Caco-2 (cell line): ENCODE data around the gene GTF3C5. TPM values are rescaled to one million over a fixed set of nuclear protein-coding genes. Genes with fewer than 3 reads are reported as not detected.
"Not testable (repeated sequence)": the region's sequence is repeated elsewhere in the genome, so short reads cannot be mapped to it uniquely, and the experiment has no call there.

Source experiments
- BruUV-seq: library from RNA; stranded (reverse); fragments of 400-500 nt; replicated peaks from 2 replicates; lab custom pipeline; 2021; lab: Mats Ljungman, UMichigan
- CTCF ChIA-PET: fragments of 300-600 bp; sonication (Branson Sonifier 250); formaldehyde crosslinking; loops from one replicate; lab custom pipeline; 2022; ENCODE audit warnings: antibody characterized with exemption; lab: Charles Lee
- POLR2A ChIA-PET: fragments of 300-600 bp; sonication (Branson Sonifier 250); formaldehyde crosslinking; loops from one replicate; lab custom pipeline; 2022; ENCODE audit warnings: antibody characterized with exemption; lab: Charles Lee
- DNase-seq, 2 experiments: peaks; one replicate each; pipeline versions ENCODE4 v3.0.0 to v3.0.0-alpha.2; 2020 to 2022
- H3K27me3 ChIP-seq: replicated peaks from 2 replicates; pipeline ENCODE4 v1.6.0; 2011; ENCODE audit warnings: low read length; ENCODE audit not compliant: control insufficient read depth, insufficient read depth
- H3K36me3 ChIP-seq: 2 replicates; pipeline ENCODE4 v1.5.1; 2011; ENCODE audit warnings: low read length; ENCODE audit not compliant: control insufficient read depth, insufficient read depth
- H3K4me1 ChIP-seq: fragments of 250-450 bp; sonication (Bioruptor Pico); 2 replicates; pipeline ENCODE4 v1.5.1; 2020; ENCODE audit warnings: mild to moderate bottlenecking
- H3K4me3 ChIP-seq: 2 replicates; pipeline ENCODE4 v1.5.1; 2011; ENCODE audit warnings: low read depth, mild to moderate bottlenecking, control low read depth, low read length
- H3K9me3 ChIP-seq: fragments of 250-450 bp; sonication (Bioruptor Pico); 2 replicates; pipeline ENCODE4 v1.5.1; 2020; ENCODE audit warnings: mild to moderate bottlenecking, moderate library complexity
- H3K27ac Mint-ChIP-seq: one replicate; pipeline ENCODE4 v1.8.0; 2022; ENCODE audit warnings: mixed read lengths; ENCODE audit not compliant: unreplicated experiment
- H3K27me3 Mint-ChIP-seq: one replicate; pipeline ENCODE4 v1.8.0; 2022; ENCODE audit warnings: mixed read lengths; ENCODE audit not compliant: insufficient read depth, unreplicated experiment
- H3K36me3 Mint-ChIP-seq: one replicate; pipeline ENCODE4 v1.8.0; 2022; ENCODE audit warnings: mild to moderate bottlenecking, mixed read lengths; ENCODE audit not compliant: insufficient read depth, unreplicated experiment
- H3K4me1 Mint-ChIP-seq: one replicate; pipeline ENCODE4 v1.8.0; 2022; ENCODE audit warnings: low read depth, mixed read lengths; ENCODE audit not compliant: unreplicated experiment
- H3K4me3 Mint-ChIP-seq: one replicate; pipeline ENCODE4 v1.8.0; 2022; ENCODE audit warnings: mild to moderate bottlenecking, moderate library complexity, mixed read lengths; ENCODE audit not compliant: unreplicated experiment
- H3K9me3 Mint-ChIP-seq: one replicate; pipeline ENCODE4 v1.8.0; 2022; ENCODE audit warnings: mixed read lengths; ENCODE audit not compliant: unreplicated experiment
- CTCF ChIP-seq, 2 experiments: fragments of 200-600 bp in 1 of 2; IDR thresholded peaks; 1 replicate in 1 of 2; 2 replicates in 1 of 2; pipeline versions ENCODE4 v1.5.1 to v1.8.0; 2011 to 2022; ENCODE audit warnings: antibody characterized with exemption in 1 of 2, control low read depth in 1 of 2, inconsistent platforms in 1 of 2, low read depth in 1 of 2, low read length in 1 of 2, mild to moderate bottlenecking in 1 of 2, moderate library complexity in 1 of 2; ENCODE audit not compliant: insufficient read depth in 1 of 2, severe bottlenecking in 1 of 2, unreplicated experiment in 1 of 2
- intact Hi-C: fragments of 100-400 bp; cut with micrococcal nuclease; formaldehyde crosslinking; loops from one replicate; pipeline ENCODE4 v1.10.0; 2022; ENCODE audit not compliant: unreplicated experiment
- total RNA-seq: library from RNA; stranded (reverse); gene quantifications from 2 replicates; pipeline ENCODE4 v1.2.3, GENCODE V29; 2022

GTF3C5 gene
- total RNA-seq, 1 experiment from 2014 or later, result 73.1 TPM

GRCh38 chr9:133059623-133060022 is 28.8 kb downstream of the GTF3C5 start:
- Histone ChIP-seq H3K27me3 (no peaks in the 10 kb centered on the region), H3K4me3 (no peak overlapping the region), H3K4me1 (peaks cover 9% of the 10 kb centered on the region; the same call in 1 of the 2 replicates), H3K9me3 (no peaks in the 10 kb centered on the region), H3K36me3 (peaks cover 1% of the 10 kb centered on the region; the same call in 1 of the 2 replicates)
- ChIA-PET CTCF (no interaction called here), POLR2A (no interaction called here)
- intact Hi-C loops, result no loop called here
- H3K9me3 Mint-ChIP-seq, result no peaks in the 10 kb centered on the region
- no peak overlapping the region for H3K4me3 Mint-ChIP-seq
- no peak for DNase-seq
- H3K36me3 Mint-ChIP-seq, result peaks cover 43% of the 10 kb centered on the region
- no peaks in the 10 kb centered on the region for H3K27me3 Mint-ChIP-seq
- no peak overlapping the region for H3K27ac Mint-ChIP-seq
- no peak for TF ChIP-seq CTCF (IDR thresholded peaks at IDR 0.05; ENCODE audit: insufficient read depth in 1 of 2, low read depth in 1 of 2, low read length in 1 of 2, severe bottlenecking in 1 of 2, unreplicated experiment in 1 of 2)
- no TSS peak for BruUV-seq
- peaks cover 7% of the 10 kb centered on the region for H3K4me1 Mint-ChIP-seq

GRCh38 chr9:133060417-133060841 is 29.6 kb downstream of the GTF3C5 start:
- Mint-ChIP-seq H3K4me3 (no peak overlapping the region), H3K36me3 (peaks cover 35% of the 10 kb centered on the region), H3K4me1 (peaks cover 7% of the 10 kb centered on the region), H3K9me3 (no peaks in the 10 kb centered on the region), H3K27me3 (no peaks in the 10 kb centered on the region), H3K27ac (no peak overlapping the region)
- ChIA-PET POLR2A (no interaction called here), CTCF (interaction anchor here (0.7 kb wide), 1 partner anchor 186 kb away, joined by 3 read pairs; no protein-coding TSS in a partner anchor)
- TF ChIP-seq CTCF (IDR thresholded peaks at IDR 0.05; ENCODE audit: insufficient read depth in 1 of 2, low read depth in 1 of 2, low read length in 1 of 2, severe bottlenecking in 1 of 2, unreplicated experiment in 1 of 2), result no peak
- Histone ChIP-seq H3K4me3 (no peak overlapping the region), H3K4me1 (peaks cover 9% of the 10 kb centered on the region; the same call in 1 of the 2 replicates), H3K27me3 (no peaks in the 10 kb centered on the region), H3K9me3 (no peaks in the 10 kb centered on the region), H3K36me3 (peaks cover 1% of the 10 kb centered on the region; the same call in 1 of the 2 replicates)
- intact Hi-C loops, result no loop called here
- BruUV-seq, result no TSS peak
- peak in 1 of 2 experiments; percentile 59 for DNase-seq

GRCh38 chr9:133061019-133061763 is 30.4 kb downstream of the GTF3C5 start:
- H3K4me3 ChIP-seq, H3K27ac Mint-ChIP-seq, H3K27me3 ChIP-seq, H3K27me3 Mint-ChIP-seq, CTCF ChIA-PET, H3K9me3 ChIP-seq, H3K4me1 Mint-ChIP-seq, H3K4me3 Mint-ChIP-seq, BruUV-seq, POLR2A ChIA-PET, H3K4me1 ChIP-seq, DNase-seq, H3K9me3 Mint-ChIP-seq, intact Hi-C loops, H3K36me3 ChIP-seq: not testable (repeated sequence)
- H3K36me3 Mint-ChIP-seq, result peaks cover 37% of the 10 kb centered on the region

GRCh38 chr9:133061764-133062145 is 31.0 kb downstream of the GTF3C5 start, which contains the start of gene CEL:
Gene CEL (plus strand): TSS chr9:133061981. CDS start chr9:133062003, 22 bp downstream.
- CTCF ChIA-PET, H3K4me1 Mint-ChIP-seq, H3K4me1 ChIP-seq, POLR2A ChIA-PET, H3K36me3 ChIP-seq, H3K9me3 ChIP-seq, H3K27me3 Mint-ChIP-seq, H3K9me3 Mint-ChIP-seq, intact Hi-C loops, BruUV-seq, H3K4me3 Mint-ChIP-seq, H3K27ac Mint-ChIP-seq, H3K4me3 ChIP-seq, H3K27me3 ChIP-seq: not testable (repeated sequence)
- H3K36me3 Mint-ChIP-seq, result peaks cover 37% of the 10 kb centered on the region
- peak in 1 of 2 experiments; percentile 57 for DNase-seq

GRCh38 chr9:133062569-133062968 is 31.8 kb downstream of the GTF3C5 start:
- H3K36me3 Mint-ChIP-seq, result peaks cover 34% of the 10 kb centered on the region
- H3K27me3 ChIP-seq, CTCF ChIA-PET, H3K27ac Mint-ChIP-seq, H3K9me3 Mint-ChIP-seq, DNase-seq, H3K4me1 Mint-ChIP-seq, H3K9me3 ChIP-seq, H3K4me3 ChIP-seq, intact Hi-C loops, H3K4me1 ChIP-seq, H3K4me3 Mint-ChIP-seq, H3K27me3 Mint-ChIP-seq, H3K36me3 ChIP-seq, BruUV-seq, POLR2A ChIA-PET: not testable (repeated sequence)
